Cardiac muscle cell (in vitro differentiated cells and primary cell): ENCODE results near the gene C2orf15. TPM values are rescaled to one million over a fixed set of nuclear protein-coding genes. Genes with fewer than 3 reads are reported as not detected.
"Not testable (repeated sequence)": the region's sequence is repeated elsewhere in the genome, so short reads cannot be mapped to it uniquely, and the experiment has no call there.

Experiments
- DNase-seq, 2 donors: peaks; one replicate each; pipeline versions ENCODE4 v3.0.0 to v3.0.0-alpha.2; 2010 to 2017; ENCODE audit warnings: low read depth in 1 of 2, low spot score in 1 of 2
- H3K27ac ChIP-seq: fragments of 200-600 bp; sonication (generic); 2 replicates; pipeline ENCODE4 v1.5.1; 2016
- H3K27me3 ChIP-seq: fragments of 200-600 bp; sonication (generic); 2 replicates; pipeline ENCODE4 v1.6.0; 2016; ENCODE audit warnings: control low read depth
- H3K36me3 ChIP-seq: fragments of 200-600 bp; sonication (generic); 2 replicates; pipeline ENCODE4 v1.5.1; 2016; ENCODE audit warnings: control low read depth
- H3K4me1 ChIP-seq: fragments of 200-600 bp; sonication (generic); 2 replicates; pipeline ENCODE4 v1.8.1; 2017; ENCODE audit warnings: low read depth, mild to moderate bottlenecking, mixed run types
- H3K4me3 ChIP-seq: fragments of 200-600 bp; sonication (generic); 2 replicates; pipeline ENCODE4 v1.5.1; 2016; ENCODE audit warnings: mild to moderate bottlenecking
- H3K9me3 ChIP-seq: fragments of 200-600 bp; sonication (generic); 2 replicates; pipeline ENCODE4 v1.5.1; 2017; ENCODE audit warnings: low read depth, mild to moderate bottlenecking, control low read depth
- CTCF ChIP-seq: IDR thresholded peaks from 2 replicates; pipeline ENCODE4 v1.5.1; 2012; ENCODE audit warnings: low read depth, mild to moderate bottlenecking, low read length
- polyA plus RNA-seq: library from polyadenylated mRNA; unstranded; fragments of >200 nt; fragmentation: Nextera tagmentation; extraction: Ambion mirVana; gene quantifications from 2 replicates; pipeline ENCODE4 v1.2.1, GENCODE V29; 2016
- total RNA-seq: library from RNA; depleted of rRNA; stranded (reverse); fragments of >200 nt; gene quantifications from 2 replicates; pipeline ENCODE4 v1.2.3, GENCODE V29; 2016

The C2orf15 gene
- total and polyA plus RNA-seq, 2 experiments from 2014 or later = 2.3 TPM

- no peak overlapping the region for H3K4me3 ChIP-seq
- H3K36me3 ChIP-seq = peaks cover 6% of the 10 kb centered on the region
- H3K4me1 ChIP-seq = peaks cover 8% of the 10 kb centered on the region
Observed at GRCh38 chr2:99184811-99185210, 43.3 kb downstream of the C2orf15 start.

GRCh38 chr2:99187011-99187410 lies 45.5 kb downstream of the C2orf15 start:
- no peak for DNase-seq
- Histone ChIP-seq H3K9me3 (no peaks in the 10 kb centered on the region), H3K4me1 (peaks cover under 1% of the 10 kb centered on the region), H3K27ac (no peak overlapping the region), H3K36me3 (peaks cover 7% of the 10 kb centered on the region), H3K4me3 (no peak overlapping the region), H3K27me3 (no peaks in the 10 kb centered on the region)
- no peak for TF ChIP-seq CTCF

More at GRCh38 chr2:99184811-99185210, 43.3 kb downstream of the C2orf15 start:
- no peak overlapping the region for H3K27ac ChIP-seq
- TF ChIP-seq CTCF = no peak
- H3K9me3 ChIP-seq = no peaks in the 10 kb centered on the region
- no peaks in the 10 kb centered on the region for H3K27me3 ChIP-seq
- no peak for DNase-seq

GRCh38 chr2:99188357-99188756 lies 46.9 kb downstream of the C2orf15 start:
- Histone ChIP-seq H3K9me3 (no peaks in the 10 kb centered on the region), H3K27ac (no peak overlapping the region), H3K4me3 (no peak overlapping the region), H3K4me1 (no peaks in the 10 kb centered on the region), H3K36me3 (peaks cover 14% of the 10 kb centered on the region), H3K27me3 (no peaks in the 10 kb centered on the region)
- DNase-seq = no peak
- no peak for TF ChIP-seq CTCF

GRCh38 chr2:99190548-99190947 lies 49.0 kb downstream of the C2orf15 start:
- Histone ChIP-seq H3K27ac (no peak overlapping the region), H3K9me3 (no peaks in the 10 kb centered on the region), H3K4me1 (no peaks in the 10 kb centered on the region), H3K27me3 (no peaks in the 10 kb centered on the region), H3K4me3 (no peak overlapping the region), H3K36me3 (peaks cover 28% of the 10 kb centered on the region)
- no peak for DNase-seq
- no peak for TF ChIP-seq CTCF

GRCh38 chr2:99192364-99192763 lies 50.9 kb downstream of the C2orf15 start:
- H3K27ac ChIP-seq, H3K9me3 ChIP-seq, H3K4me3 ChIP-seq, H3K4me1 ChIP-seq, DNase-seq, H3K27me3 ChIP-seq: not testable (repeated sequence)
- H3K36me3 ChIP-seq = peaks cover 41% of the 10 kb centered on the region

GRCh38 chr2:99198103-99198841 lies 56.8 kb downstream of the C2orf15 start:
- H3K4me1 ChIP-seq = no peaks in the 10 kb centered on the region

More at GRCh38 chr2:99198103-99198841, 56.8 kb downstream of the C2orf15 start:
- H3K27ac ChIP-seq = peak overlapping the region; percentile 64
- peaks cover 31% of the 10 kb centered on the region for H3K36me3 ChIP-seq
- DNase-seq = no peak
- H3K4me3 ChIP-seq = no peak overlapping the region
- TF ChIP-seq CTCF = no peak
- H3K9me3 ChIP-seq = no peaks in the 10 kb centered on the region
- no peaks in the 10 kb centered on the region for H3K27me3 ChIP-seq
